NCI-H446 treated with DMSO at 0.1 percent for 48 hours (cell line): Measurements from ENCODE around the gene GTF2A2.
"Not testable (repeated sequence)": the region's sequence is repeated elsewhere in the genome, so short reads cannot be mapped to it uniquely, and the experiment has no call there.

Experiments
- DNase-seq: peaks from one replicate; lab custom pipeline; 2025; lab: John Stamatoyannopoulos, UW

GTF2A2 gene

GRCh38 chr15:59674361-59674877 is 17.1 kb upstream of the GTF2A2 start:
- no peak for DNase-seq

DNA sequence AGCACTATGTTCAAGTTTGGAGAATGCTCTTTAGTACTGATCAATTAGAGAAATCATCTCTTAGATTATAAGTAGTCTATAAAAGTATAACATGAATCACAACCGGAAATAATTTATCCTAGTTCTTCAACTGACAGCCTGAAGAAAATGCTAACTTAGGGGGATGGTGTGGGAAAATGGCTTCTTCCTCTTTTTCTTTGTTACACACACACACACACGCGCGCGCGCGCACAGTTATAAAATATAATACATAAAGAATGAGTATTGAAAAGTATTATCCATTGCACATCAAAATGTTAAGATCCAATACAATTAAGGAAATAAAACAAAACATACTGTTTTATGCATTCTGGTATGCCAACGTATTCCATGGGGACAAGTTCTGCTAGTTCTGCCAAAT is 11.2 kb upstream of the GTF2A2 start:
- DNase-seq, result no peak

DNA sequence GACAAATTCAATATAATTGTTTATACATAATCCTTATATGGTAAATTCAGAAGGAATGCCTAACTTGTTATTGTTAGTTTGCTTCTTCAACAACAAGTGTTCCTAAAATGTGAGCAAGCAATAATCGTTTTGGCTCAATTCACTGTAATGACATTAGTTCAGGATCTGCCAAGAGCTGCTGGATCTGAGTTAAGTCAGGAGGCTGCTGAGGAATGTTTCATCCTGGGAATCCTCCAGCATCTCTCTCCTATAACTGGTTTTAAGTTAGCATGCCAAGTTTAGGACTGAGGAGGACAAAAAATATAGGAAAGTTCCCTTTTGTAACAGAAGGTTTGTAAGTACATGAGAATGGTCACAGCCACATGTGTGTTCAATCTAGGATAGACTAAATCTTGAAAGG is 4.9 kb upstream of the GTF2A2 start:
- no peak for DNase-seq

- no peak for DNase-seq
Measured at GRCh38 chr15:59659366-59659765, 2.1 kb upstream of the GTF2A2 start.

- no peak for DNase-seq
Measured at GRCh38 chr15:59657635-59658125, 365 bp upstream of the GTF2A2 start.

DNA sequence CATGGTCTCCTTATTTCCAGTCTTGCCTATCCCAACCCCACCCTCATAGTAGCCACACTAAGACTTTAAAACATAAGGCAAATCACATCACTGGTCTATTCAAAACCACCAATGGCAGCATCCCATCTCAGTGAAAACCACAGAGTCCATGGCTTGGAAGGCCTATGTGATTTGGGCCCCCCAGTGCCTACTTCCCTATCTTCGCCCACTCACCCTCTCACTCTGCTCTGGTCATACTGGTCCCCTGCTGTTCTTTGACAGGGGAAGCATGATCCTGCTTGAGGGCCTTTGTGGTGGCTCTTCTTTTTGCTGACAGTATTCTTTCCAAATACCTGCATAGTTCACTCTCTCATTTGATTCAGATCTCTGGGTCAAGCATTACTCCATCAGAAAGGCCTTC is 3.3 kb downstream of the GTF2A2 start:
- DNase-seq, result no peak

- DNase-seq, result no peak
Measured at GRCh38 chr15:59649603-59650002, 7.7 kb downstream of the GTF2A2 start.

DNA sequence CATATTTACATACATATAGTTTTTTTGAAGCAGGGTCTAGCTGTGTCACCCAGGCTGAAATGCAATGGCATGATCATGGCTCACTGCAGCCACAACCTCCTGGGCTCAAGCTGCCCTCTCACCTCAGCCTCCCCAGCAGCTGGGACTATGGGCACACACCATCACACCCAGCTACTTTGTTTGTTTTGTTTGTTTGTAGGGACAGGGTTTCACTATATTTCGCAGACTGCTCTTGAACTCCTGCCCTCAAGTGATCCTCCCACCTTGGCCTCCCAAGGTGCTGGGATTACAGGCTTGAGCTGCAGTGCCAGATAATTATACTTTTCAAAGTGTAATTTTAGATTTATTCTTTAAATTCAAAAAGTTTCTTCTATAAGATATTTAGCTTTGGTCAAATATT is 10.2 kb downstream of the GTF2A2 start:
- no peak for DNase-seq

DNA sequence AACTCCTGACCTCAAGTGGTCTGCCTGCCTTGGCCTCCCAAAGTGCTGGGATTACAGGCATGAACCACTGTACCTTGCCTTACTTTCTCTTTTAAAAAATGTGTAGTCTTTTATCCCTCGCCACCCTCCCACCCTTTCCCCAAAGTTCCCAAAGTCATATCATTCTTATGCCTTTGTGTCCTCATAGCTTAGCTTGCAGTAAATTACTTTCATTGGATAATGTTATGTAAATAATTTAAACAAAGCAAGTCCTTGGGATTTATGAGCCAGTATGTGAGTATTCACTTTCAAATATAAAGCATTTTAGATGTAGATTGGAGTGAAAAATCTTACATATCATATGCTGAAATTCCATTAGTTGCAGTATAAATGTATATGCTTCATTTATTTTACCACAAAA is 11.0 kb downstream of the GTF2A2 start:
- DNase-seq, result no peak

DNA sequence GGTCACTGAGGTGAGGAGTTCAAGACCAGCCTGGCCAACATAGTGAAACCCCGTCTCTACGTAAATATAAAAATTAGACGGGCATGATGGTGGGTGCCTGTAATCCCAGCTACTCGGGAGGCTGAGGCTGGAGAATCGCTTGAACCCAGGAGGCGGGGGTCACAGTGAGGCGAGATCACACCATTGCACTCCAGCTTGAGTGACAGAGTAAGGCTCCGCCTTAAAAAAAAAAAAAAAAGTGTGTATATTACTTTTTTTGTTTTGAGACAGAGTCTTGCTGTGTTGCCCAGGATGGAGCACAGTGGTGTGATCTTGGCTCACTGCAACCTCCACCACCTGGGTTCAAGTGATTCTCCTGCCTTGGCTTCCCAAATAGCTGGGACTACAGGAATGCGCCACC is 11.5 kb downstream of the GTF2A2 start:
- DNase-seq, result not testable (repeated sequence)

- no peak for DNase-seq
Measured at GRCh38 chr15:59644756-59645155, 12.6 kb downstream of the GTF2A2 start.

GRCh38 chr15:59642351-59642750 is 15.0 kb downstream of the GTF2A2 start:
- DNase-seq, result no peak

- DNase-seq, result not testable (repeated sequence)
Measured at GRCh38 chr15:59637507-59637906, 19.8 kb downstream of the GTF2A2 start.

DNA sequence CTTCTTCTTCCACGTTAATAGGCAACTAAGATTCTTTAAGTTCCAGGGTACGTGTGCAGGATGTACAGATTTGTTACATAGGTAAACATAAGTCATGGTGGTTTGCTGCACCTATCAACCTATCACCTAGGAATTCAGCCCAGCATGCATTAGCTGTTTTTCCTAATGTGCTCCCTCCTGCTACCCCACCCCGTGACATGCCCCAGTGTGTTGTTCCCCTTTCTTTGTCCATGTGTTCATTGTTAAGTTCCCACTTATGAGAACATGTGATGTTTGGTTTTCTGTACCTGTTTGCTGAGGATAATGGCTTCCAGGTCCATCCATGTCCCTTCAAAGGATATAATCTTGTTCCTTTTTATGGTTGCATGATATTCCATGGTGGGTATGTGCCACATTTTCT is 21.1 kb downstream of the GTF2A2 start:
- no peak for DNase-seq

DNA sequence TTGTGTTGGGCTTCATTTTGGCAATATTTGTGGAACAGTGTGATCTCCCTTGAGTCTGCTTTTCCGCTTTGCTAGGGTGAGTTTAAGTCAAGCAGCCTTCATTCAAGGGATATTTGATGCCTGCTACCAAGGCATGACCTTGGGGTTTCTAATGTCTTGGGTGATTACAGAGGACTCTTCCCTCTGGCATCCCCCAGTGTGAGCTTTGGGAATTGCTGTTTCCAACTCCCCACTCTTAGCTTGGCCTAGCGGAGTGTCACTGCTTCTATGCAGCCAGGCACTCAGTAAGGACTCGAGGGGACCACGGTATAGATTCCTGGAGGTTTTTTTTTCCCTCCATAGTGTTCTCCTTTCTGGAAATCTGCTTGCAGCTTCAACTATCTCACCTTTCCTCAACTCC is 24.6 kb downstream of the GTF2A2 start:
- DNase-seq, result no peak

- no peak for DNase-seq
Measured at GRCh38 chr15:59622289-59622688, 35.0 kb downstream of the GTF2A2 start.

DNA sequence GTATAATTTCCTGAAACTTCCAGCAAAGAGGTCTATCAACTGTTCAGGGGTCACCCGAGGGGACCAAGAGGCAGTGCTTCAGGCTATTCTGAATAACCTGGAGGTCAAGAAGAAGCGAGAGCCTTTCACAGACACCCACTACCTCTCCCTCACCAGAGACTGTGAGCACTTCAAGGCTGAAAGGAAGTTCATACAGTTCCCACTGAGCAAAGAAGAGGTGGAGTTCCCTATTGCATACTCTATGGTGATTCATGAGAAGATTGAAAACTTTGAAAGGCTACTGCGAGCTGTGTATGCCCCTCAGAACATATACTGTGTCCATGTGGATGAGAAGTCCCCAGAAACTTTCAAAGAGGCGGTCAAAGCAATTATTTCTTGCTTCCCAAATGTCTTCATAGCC is 38.9 kb downstream of the GTF2A2 start:
- DNase-seq, result no peak

GRCh38 chr15:59616379-59616778 is 40.9 kb downstream of the GTF2A2 start:
- DNase-seq, result no peak

DNA sequence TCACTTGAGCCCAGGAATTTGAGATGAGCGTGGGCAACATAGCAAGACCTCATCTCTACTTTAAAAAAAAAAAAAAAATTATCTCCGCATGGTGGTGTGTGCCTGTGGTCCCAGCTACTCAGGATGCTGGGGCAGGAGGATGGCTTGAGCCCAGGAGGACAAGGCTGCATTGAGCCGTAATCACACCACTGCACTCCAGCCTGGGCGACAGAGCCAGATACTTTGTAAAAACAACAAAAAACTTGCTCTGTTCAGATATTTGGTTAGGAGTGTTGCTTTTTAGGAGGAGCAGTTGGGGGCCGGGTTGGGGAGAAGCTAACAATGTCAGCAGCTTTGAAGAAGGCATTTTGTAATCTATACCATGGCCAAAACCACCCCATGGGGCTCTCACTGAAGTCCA is 41.7 kb downstream of the GTF2A2 start:
- DNase-seq, result no peak

DNA sequence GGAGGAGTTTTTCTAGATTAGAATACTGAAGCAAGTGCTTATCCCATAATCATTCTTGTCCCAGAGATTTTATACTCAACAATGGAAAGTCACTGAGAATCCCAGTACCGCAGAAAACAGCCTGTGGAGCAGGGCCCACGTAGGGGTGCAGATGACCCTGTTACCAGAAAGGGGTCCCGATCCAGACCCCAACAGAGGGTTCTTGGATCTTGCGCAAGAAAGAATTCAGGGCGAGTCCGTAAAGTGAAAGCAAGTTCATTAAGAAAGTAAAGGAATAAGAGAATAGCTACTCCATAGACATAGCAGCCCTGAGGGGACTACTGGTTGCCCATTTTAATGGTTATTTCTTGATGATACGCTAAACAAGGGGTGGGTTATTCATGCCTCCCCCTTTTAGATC is 43.2 kb downstream of the GTF2A2 start:
- no peak for DNase-seq

DNA sequence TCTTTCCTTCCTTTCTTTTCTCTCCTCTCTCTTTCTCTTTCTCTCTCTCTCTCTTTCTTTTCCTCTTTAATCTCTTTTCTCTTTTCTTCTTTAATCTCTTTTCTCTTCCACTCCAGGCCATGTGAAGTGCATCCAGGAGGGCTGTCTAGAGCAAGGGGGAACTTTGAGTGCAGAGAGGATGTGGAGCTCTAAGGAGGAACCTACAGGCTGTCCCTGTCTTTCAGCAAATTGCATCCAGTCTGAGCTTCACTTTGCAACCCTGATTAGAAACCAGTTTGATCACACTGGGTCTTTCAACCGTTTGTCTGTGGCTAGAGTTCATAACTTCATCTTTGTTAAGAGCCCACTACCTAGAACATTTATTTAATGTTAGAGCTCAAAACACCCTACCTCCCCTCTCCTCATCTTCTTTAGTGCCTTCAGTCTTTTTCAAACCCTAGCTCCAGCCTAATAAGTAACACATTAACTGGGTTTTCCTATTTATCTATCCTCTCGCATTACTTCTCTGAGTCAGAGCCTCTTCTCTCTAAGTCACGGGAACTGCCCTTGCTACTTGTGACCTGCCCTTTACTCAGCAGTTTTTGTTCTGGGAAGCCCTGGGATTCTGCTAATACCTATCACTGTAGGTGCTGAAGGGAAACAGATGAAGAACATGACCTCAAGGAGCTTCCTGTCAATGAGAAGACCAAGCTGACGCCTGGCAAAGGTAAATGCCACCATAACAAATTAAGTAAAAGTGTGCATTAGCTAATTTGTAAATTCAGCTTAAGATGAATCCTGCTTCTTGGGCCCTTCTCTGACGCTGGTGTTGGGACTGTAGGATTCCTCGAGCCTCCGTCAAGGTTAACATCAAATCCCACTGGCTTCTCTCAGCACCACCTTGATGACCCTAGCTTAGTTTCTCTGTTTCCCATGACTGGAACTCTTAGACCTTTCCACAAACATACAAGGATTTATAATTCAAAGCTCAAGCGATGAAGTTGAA is 45.7 kb downstream of the GTF2A2 start, which contains the start of gene GCNT3:
TSS of gene GCNT3 (plus strand) at position 508 of the 985 bp plus-strand sequence. CDS start 6,456 bp downstream, outside the sequence.
- DNase-seq, result no peak

DNA sequence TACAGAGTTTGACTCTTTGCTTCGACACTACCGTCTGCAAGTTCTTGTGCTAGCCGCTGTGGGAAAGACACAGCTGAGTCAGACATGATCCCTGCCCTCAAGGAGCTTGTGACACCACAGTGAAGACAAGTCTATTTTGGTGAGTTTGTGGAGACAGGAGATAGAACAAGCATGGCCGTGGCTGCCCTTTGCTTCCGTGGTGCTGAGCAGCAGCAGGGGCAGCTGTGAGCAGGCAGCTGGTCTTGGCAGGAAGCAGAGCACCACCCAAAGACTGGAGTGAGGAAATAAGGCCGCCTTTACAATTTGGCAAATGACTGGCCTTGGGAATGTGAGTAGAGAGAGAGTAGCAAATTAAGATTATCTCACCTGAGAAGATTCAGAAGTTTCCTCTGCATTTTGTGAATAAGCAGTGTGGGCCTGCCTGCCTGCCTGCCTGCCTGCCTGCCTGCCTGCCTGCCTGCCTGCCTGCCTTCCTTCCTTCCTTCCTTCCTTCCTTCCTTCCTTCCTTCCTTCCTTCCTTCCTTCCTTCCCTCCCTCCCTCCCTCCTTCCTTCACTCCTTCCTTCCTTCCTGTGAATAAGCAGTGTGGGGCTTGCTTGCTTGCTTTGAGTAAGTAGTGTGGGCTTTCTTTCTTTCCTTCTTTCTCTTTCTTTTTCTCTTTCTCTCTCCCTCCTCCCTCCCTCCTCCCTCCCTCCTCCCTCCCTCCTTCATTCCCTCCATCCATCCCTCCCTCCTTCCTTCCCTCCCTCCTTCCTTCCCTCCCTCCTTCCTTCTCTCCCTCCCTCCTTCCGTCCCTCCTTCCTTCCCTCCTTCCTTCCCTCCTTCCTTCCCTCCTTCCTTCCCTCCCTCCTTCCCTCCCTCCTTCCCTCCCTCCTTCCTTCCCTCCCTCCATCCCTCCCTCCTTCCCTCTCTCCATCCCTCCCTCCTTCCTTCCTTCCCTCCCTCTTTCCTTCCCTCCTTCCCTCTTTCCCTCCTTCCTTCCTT is 47.3 kb downstream of the GTF2A2 start:
- no peak for DNase-seq
